GM20000 (cell line): ENCODE results near the gene SIK2.

ENCODE experiments used
- DNase-seq: peaks from one replicate; pipeline ENCODE4 v3.0.0; 2012; ENCODE audit warnings: low spot score
- CTCF ChIP-seq: IDR thresholded peaks from 2 replicates; pipeline ENCODE4 v1.5.1; 2012; ENCODE audit warnings: mild to moderate bottlenecking, control low read depth; ENCODE audit errors: extremely low read depth, missing control alignments

SIK2 gene

GRCh38 chr11:111571829-111572501 is 30.3 kb upstream of the SIK2 start:
- no peak for DNase-seq
- TF ChIP-seq CTCF = no peak

GRCh38 chr11:111572581-111572980 is 29.7 kb upstream of the SIK2 start:
- DNase-seq = no peak
- TF ChIP-seq CTCF = no peak

- TF ChIP-seq CTCF = no peak
- no peak for DNase-seq
These were observed 28.4 kb upstream of the SIK2 start for GRCh38 chr11:111573821-111574249.

DNA sequence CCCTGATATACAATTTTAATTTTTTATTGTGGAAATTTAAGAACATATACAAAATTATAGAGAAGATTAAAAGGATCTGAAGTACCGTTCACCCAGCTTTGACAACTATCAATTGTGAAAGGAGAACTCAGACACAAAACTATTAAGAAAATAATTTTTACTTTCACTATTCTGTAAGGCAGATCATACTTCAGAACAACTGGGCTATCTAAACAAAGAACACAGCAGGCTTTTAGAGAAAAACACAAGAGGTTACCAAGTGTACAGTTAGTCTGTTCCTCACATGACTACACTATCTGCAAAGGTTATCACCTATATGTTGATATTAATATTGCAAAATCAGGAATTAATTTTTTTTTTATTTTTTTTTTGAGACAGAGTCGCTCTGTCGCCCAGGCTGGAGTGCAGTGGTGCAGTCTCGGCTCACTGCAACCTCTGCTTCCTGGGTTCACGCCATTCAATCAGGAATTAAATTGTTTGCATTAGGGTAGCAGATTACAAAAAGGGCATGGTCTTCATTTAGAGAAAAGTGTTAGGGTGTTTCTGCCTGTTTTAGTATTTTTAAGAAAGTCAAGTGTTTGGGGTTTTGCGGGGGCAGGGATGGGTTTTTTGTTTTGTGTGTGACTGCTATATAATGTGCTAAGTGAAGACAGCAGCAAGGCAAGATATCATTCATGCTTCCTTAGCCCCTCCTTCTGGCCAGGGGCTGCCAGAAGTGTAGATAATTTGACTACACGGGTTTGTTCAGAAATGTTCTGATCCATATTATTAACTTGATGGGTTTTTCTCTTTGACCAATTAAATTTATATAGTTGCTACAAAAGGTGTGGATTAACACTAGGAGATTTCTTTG is 27.6 kb upstream of the SIK2 start:
- TF ChIP-seq CTCF = no peak
- DNase-seq = no peak

DNA sequence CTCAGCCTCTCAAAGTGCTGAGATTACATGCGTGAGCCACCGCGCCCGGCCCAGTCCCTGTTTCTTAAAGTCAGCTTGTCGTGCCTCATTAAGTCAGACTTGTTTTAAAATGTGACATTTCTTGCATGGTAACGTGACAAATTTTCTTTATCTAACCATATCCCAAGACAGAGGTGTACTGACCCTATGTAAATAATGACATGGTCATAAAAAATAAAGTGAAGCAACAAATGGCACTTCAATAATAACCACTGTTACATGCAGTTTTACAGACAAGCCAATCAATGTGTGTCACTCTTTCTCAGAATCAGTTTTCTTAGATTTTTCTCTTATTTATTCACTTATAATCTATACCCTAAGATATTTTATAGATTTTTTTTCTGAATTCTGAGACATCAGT is 26.5 kb upstream of the SIK2 start:
- TF ChIP-seq CTCF = no peak
- no peak for DNase-seq

- no peak for TF ChIP-seq CTCF
- no peak for DNase-seq
These were observed 24.4 kb upstream of the SIK2 start for GRCh38 chr11:111577821-111578220.

GRCh38 chr11:111581341-111581740 is 20.9 kb upstream of the SIK2 start:
- no peak for DNase-seq
- TF ChIP-seq CTCF = no peak
